DMS153 (cell line): Measurements from ENCODE around the gene CCDC85B.

Experiments
- DNase-seq: peaks from one replicate; lab custom pipeline; 2025; lab: John Stamatoyannopoulos, UW

The CCDC85B gene

GRCh38 chr11:65857853-65858680, 32.4 kb upstream of the CCDC85B start, which contains the start of gene CFL1:
Gene CFL1 (minus strand): TSS chr11:65858180. CDS start chr11:65858099, 81 bp downstream.
- DNase-seq: peak; percentile 97

GRCh38 chr11:65858681-65859087, 31.8 kb upstream of the CCDC85B start:
- no peak for DNase-seq

GRCh38 chr11:65859095-65859811, 31.2 kb upstream of the CCDC85B start:
- peak; percentile 98 for DNase-seq

GRCh38 chr11:65859812-65860277, 30.6 kb upstream of the CCDC85B start:
- DNase-seq: no peak

- peak; percentile 93 for DNase-seq
These were observed 30.0 kb upstream of the CCDC85B start, which contains the start of gene MUS81 for GRCh38 chr11:65860278-65861164. Gene MUS81 (plus strand): TSS chr11:65860433. CDS start chr11:65860754, 321 bp downstream.

GRCh38 chr11:65861165-65861505, 29.3 kb upstream of the CCDC85B start:
- no peak for DNase-seq

GRCh38 chr11:65861533-65862183, 28.8 kb upstream of the CCDC85B start:
- DNase-seq: no peak

- DNase-seq: no peak
These were observed 28.2 kb upstream of the CCDC85B start for GRCh38 chr11:65862191-65862735.

- DNase-seq: no peak
These were observed 27.3 kb upstream of the CCDC85B start for GRCh38 chr11:65862941-65863888.

GRCh38 chr11:65863889-65864705, 26.4 kb upstream of the CCDC85B start:
- DNase-seq: no peak

GRCh38 chr11:65864706-65865471, 25.6 kb upstream of the CCDC85B start:
- no peak for DNase-seq

- DNase-seq: no peak
These were observed 24.8 kb upstream of the CCDC85B start for GRCh38 chr11:65865550-65866172.

GRCh38 chr11:65866509-65867283, 23.8 kb upstream of the CCDC85B start:
- DNase-seq: no peak

- DNase-seq: no peak
These were observed 23.0 kb upstream of the CCDC85B start for GRCh38 chr11:65867284-65868071.

GRCh38 chr11:65868076-65868667, 22.3 kb upstream of the CCDC85B start:
- DNase-seq: no peak

- DNase-seq: no peak
These were observed 21.6 kb upstream of the CCDC85B start for GRCh38 chr11:65868907-65869306.
